MM.1S (cell line): ENCODE results near the gene PRKCH.

Experiments
- DNase-seq: peaks from one replicate; pipeline ENCODE4 v3.0.0-alpha.2; 2015
- H2AFZ ChIP-seq: fragments of 300-600 bp; sonication (generic); 2 replicates; pipeline ENCODE4 v1.6.0; 2016; ENCODE audit warnings: antibody characterized with exemption, low read length
- H3F3A ChIP-seq: fragments of 300-600 bp; sonication (generic); 2 replicates; pipeline ENCODE4 v1.6.1; 2016; ENCODE audit warnings: mild to moderate bottlenecking, antibody characterized with exemption, low read length, moderate library complexity, mixed read lengths; ENCODE audit not compliant: insufficient read depth
- H3K27ac ChIP-seq: fragments of 300-600 bp; sonication (generic); 2 replicates; pipeline ENCODE4 v1.5.1; 2016; ENCODE audit warnings: mild to moderate bottlenecking, low read length
- H3K27me3 ChIP-seq: fragments of 300-600 bp; sonication (generic); replicated peaks from 2 replicates; pipeline ENCODE4 v1.6.0; 2016; ENCODE audit warnings: low read length; ENCODE audit not compliant: insufficient read depth
- H3K36me3 ChIP-seq: fragments of 300-600 bp; sonication (generic); replicated peaks from 2 replicates; pipeline ENCODE4 v1.6.1; 2016; ENCODE audit warnings: mild to moderate bottlenecking, low read length, mixed read lengths; ENCODE audit not compliant: insufficient read depth
- H3K4me1 ChIP-seq: fragments of 300-600 bp; sonication (generic); 2 replicates; pipeline ENCODE4 v1.6.1; 2016; ENCODE audit warnings: low read length, mixed read lengths
- H3K4me2 ChIP-seq: fragments of 300-600 bp; sonication (generic); 2 replicates; pipeline ENCODE4 v1.6.0; 2016; ENCODE audit warnings: low read depth, low read length
- H3K4me3 ChIP-seq: fragments of 300-600 bp; sonication (generic); 2 replicates; pipeline ENCODE4 v1.5.1; 2016; ENCODE audit warnings: low read length, mixed read lengths
- H3K79me2 ChIP-seq: fragments of 300-600 bp; sonication (generic); 2 replicates; pipeline ENCODE4 v1.6.1; 2016; ENCODE audit warnings: mixed run types, low read length, mixed read lengths
- H3K9ac ChIP-seq: fragments of 300-600 bp; sonication (generic); 2 replicates; pipeline ENCODE4 v1.6.1; 2016; ENCODE audit warnings: low read length, mixed read lengths
- H3K9me2 ChIP-seq: fragments of 300-600 bp; sonication (generic); replicated peaks from 2 replicates; pipeline ENCODE4 v1.6.1; 2016; ENCODE audit warnings: mild to moderate bottlenecking, low read length, mixed read lengths; ENCODE audit not compliant: insufficient read depth
- H3K9me3 ChIP-seq: fragments of 300-600 bp; sonication (generic); replicated peaks from 2 replicates; pipeline ENCODE4 v1.6.1; 2016; ENCODE audit warnings: mild to moderate bottlenecking, low read length, mixed read lengths; ENCODE audit not compliant: insufficient read depth
- H4K20me1 ChIP-seq: fragments of 300-600 bp; sonication (generic); 2 replicates; pipeline ENCODE4 v1.6.1; 2016; ENCODE audit warnings: mild to moderate bottlenecking, low read length, moderate library complexity, mixed read lengths; ENCODE audit not compliant: insufficient read depth
- EZH2 ChIP-seq: fragments of 300-600 bp; sonication (generic); optimal IDR thresholded peaks from 2 replicates; pipeline ENCODE3; 2017; ENCODE audit warnings: low read depth, mild to moderate bottlenecking, antibody characterized with exemption, low read length, mixed read lengths
- EZH2phosphoT487 ChIP-seq: fragments of 300-600 bp; sonication (generic); IDR thresholded peaks from 2 replicates; pipeline ENCODE4 v1.6.1; 2018; ENCODE audit warnings: antibody characterized with exemption, low read length
- TF ChIP-seq, protein P1 (sequence below): fragments of 300-600 bp; sonication (generic); IDR thresholded peaks from 2 replicates; pipeline ENCODE4 v1.5.1; 2016; ENCODE audit warnings: antibody characterized with exemption, low read length, mixed read lengths

Gene PRKCH

GRCh38 chr14:61380984-61381383 lies 59.6 kb downstream of the PRKCH start:
- no peaks in the 10 kb centered on the region for H3K9me3 ChIP-seq
- H3K27ac ChIP-seq: no peak overlapping the region

GRCh38 chr14:61381553-61381952 lies 60.2 kb downstream of the PRKCH start:
- no peaks in the 10 kb centered on the region for H3K36me3 ChIP-seq
- no peaks in the 10 kb centered on the region for H4K20me1 ChIP-seq
- no peak overlapping the region for H3K4me3 ChIP-seq
- no peaks in the 10 kb centered on the region for H3K4me1 ChIP-seq
- H3K9ac ChIP-seq: no peak overlapping the region
- H3K79me2 ChIP-seq: no peaks in the 10 kb centered on the region
- no peak overlapping the region for H3K4me2 ChIP-seq
- H2AFZ ChIP-seq: no peak overlapping the region
- DNase-seq: no peak
- H3K27ac ChIP-seq: no peak overlapping the region
- no peak for TF ChIP-seq EZH2
- TF ChIP-seq, protein P1, sequence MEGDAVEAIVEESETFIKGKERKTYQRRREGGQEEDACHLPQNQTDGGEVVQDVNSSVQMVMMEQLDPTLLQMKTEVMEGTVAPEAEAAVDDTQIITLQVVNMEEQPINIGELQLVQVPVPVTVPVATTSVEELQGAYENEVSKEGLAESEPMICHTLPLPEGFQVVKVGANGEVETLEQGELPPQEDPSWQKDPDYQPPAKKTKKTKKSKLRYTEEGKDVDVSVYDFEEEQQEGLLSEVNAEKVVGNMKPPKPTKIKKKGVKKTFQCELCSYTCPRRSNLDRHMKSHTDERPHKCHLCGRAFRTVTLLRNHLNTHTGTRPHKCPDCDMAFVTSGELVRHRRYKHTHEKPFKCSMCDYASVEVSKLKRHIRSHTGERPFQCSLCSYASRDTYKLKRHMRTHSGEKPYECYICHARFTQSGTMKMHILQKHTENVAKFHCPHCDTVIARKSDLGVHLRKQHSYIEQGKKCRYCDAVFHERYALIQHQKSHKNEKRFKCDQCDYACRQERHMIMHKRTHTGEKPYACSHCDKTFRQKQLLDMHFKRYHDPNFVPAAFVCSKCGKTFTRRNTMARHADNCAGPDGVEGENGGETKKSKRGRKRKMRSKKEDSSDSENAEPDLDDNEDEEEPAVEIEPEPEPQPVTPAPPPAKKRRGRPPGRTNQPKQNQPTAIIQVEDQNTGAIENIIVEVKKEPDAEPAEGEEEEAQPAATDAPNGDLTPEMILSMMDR: no peak
- TF ChIP-seq EZH2phosphoT487: no peak
- no peaks in the 10 kb centered on the region for H3F3A ChIP-seq
- no peaks in the 10 kb centered on the region for H3K9me2 ChIP-seq
- H3K27me3 ChIP-seq: no peaks in the 10 kb centered on the region
- no peaks in the 10 kb centered on the region for H3K9me3 ChIP-seq

More at GRCh38 chr14:61380984-61381383, 59.6 kb downstream of the PRKCH start:
- no peaks in the 10 kb centered on the region for H3K4me1 ChIP-seq
- H3K9me2 ChIP-seq: no peaks in the 10 kb centered on the region
- H4K20me1 ChIP-seq: no peaks in the 10 kb centered on the region
- no peak overlapping the region for H2AFZ ChIP-seq
- no peak overlapping the region for H3K4me2 ChIP-seq
- DNase-seq: no peak
- H3K4me3 ChIP-seq: no peak overlapping the region
- H3K36me3 ChIP-seq: no peaks in the 10 kb centered on the region
- TF ChIP-seq EZH2phosphoT487 (no peak), EZH2 (no peak)
- TF ChIP-seq, protein P1: no peak
- H3K79me2 ChIP-seq: no peaks in the 10 kb centered on the region
- H3K27me3 ChIP-seq: no peaks in the 10 kb centered on the region
- H3K9ac ChIP-seq: no peak overlapping the region
- H3F3A ChIP-seq: no peaks in the 10 kb centered on the region

- no peak overlapping the region for H3K9ac ChIP-seq
- no peaks in the 10 kb centered on the region for H3K27me3 ChIP-seq
- no peak overlapping the region for H3K4me2 ChIP-seq
- TF ChIP-seq EZH2: no peak
- no peak for TF ChIP-seq EZH2phosphoT487
- no peaks in the 10 kb centered on the region for H4K20me1 ChIP-seq
- no peak for DNase-seq
- H3K4me1 ChIP-seq: no peaks in the 10 kb centered on the region
- H3K9me2 ChIP-seq: no peaks in the 10 kb centered on the region
- H3F3A ChIP-seq: no peaks in the 10 kb centered on the region
- no peak overlapping the region for H3K27ac ChIP-seq
- H2AFZ ChIP-seq: no peak overlapping the region
- H3K79me2 ChIP-seq: no peaks in the 10 kb centered on the region
- H3K36me3 ChIP-seq: no peaks in the 10 kb centered on the region
- H3K4me3 ChIP-seq: no peak overlapping the region
- H3K9me3 ChIP-seq: no peaks in the 10 kb centered on the region
These were observed 61.5 kb downstream of the PRKCH start for GRCh38 chr14:61382842-61383241.

DNA sequence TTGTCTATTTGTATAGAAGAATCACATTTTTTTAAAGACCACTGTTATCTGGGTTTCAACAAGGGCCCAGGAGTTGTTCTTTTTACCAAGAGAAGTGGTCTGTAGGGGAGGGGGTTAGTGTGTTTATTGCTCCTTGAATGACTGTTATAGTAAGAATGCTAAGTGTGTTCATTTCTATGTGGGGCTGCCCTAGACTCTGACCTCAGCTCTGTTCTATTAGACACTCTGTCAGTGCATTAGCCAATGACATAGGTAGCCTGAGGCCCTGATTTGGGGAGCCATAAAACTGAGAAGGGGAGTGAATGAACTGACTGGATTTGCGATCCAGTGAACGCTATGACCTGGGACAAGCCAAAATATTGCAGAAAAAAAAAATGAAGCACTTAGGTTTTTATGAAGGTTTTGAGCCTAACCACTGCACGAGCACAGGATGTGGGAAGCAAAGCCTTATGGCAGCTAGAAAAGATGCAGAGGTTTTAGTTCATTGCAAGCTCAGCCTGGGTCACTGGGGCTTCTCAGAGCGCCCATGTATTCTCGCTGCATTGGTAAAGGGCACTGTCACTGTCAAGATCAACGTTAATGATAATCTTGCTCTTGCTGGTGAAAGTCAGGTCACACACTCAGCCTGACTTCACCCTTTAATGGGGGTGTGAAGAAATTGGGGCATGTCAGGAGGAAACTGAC lies 63.8 kb downstream of the PRKCH start:
- Histone ChIP-seq H3K9ac (no peak overlapping the region), H3K4me2 (no peak overlapping the region), H2AFZ (no peak overlapping the region), H3K4me3 (no peak overlapping the region), H4K20me1 (no peaks in the 10 kb centered on the region), H3K36me3 (no peaks in the 10 kb centered on the region), H3K4me1 (no peaks in the 10 kb centered on the region), H3K9me2 (no peaks in the 10 kb centered on the region), H3F3A (no peaks in the 10 kb centered on the region), H3K27me3 (no peaks in the 10 kb centered on the region), H3K79me2 (no peaks in the 10 kb centered on the region), H3K27ac (no peak overlapping the region), H3K9me3 (no peaks in the 10 kb centered on the region)
- TF ChIP-seq, protein P1: no peak
- no peak for TF ChIP-seq EZH2phosphoT487
- DNase-seq: no peak
